ENCODE data around the gene SLC16A9.

DNA sequence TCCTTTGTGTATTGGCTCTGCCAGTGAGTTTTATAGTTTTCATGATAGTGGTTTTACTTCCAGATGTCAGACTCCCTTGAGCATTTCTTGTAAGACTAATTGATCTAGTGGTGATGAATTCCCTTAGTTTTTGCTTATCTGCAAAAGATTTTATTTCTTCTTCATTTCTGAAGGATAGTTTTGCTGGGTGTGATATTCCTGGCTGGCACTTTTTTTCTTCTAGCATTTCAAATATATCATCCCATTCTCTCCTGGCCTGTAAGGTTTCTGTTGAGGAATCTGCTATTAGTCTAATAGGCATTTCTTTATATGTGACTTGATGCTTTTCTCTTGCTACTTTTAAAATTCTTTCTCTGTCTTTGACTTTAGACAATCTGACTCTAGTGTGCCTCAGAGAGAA, 64.8 kb downstream of the SLC16A9 start:
- TF ChIP-seq, protein P1, sequence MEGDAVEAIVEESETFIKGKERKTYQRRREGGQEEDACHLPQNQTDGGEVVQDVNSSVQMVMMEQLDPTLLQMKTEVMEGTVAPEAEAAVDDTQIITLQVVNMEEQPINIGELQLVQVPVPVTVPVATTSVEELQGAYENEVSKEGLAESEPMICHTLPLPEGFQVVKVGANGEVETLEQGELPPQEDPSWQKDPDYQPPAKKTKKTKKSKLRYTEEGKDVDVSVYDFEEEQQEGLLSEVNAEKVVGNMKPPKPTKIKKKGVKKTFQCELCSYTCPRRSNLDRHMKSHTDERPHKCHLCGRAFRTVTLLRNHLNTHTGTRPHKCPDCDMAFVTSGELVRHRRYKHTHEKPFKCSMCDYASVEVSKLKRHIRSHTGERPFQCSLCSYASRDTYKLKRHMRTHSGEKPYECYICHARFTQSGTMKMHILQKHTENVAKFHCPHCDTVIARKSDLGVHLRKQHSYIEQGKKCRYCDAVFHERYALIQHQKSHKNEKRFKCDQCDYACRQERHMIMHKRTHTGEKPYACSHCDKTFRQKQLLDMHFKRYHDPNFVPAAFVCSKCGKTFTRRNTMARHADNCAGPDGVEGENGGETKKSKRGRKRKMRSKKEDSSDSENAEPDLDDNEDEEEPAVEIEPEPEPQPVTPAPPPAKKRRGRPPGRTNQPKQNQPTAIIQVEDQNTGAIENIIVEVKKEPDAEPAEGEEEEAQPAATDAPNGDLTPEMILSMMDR (IDR thresholded peaks at IDR 0.05): no peak
- no peak for TF ChIP-seq ZFX (IDR thresholded peaks at IDR 0.05; ENCODE audit: borderline replicate concordance)

Data from 22Rv1 (cell line).